GM10847 (cell line): ENCODE measurements around the gene ADCYAP1.

Experiments
- POLR2A ChIP-seq: IDR thresholded peaks from 2 replicates; pipeline ENCODE4 v1.6.1; 2011; ENCODE audit not compliant: insufficient read length; ENCODE audit errors: extremely low read depth

The ADCYAP1 gene

GRCh38 chr18:907115-907884, 2.6 kb downstream of the ADCYAP1 start:
- no peak for TF ChIP-seq POLR2A

GRCh38 chr18:907885-908757, 3.5 kb downstream of the ADCYAP1 start:
- TF ChIP-seq POLR2A: no peak

- no peak for TF ChIP-seq POLR2A
Observed at GRCh38 chr18:908758-909724, 4.4 kb downstream of the ADCYAP1 start.

- TF ChIP-seq POLR2A: no peak
Observed at GRCh38 chr18:910247-910646, 5.6 kb downstream of the ADCYAP1 start.

GRCh38 chr18:911025-911424, 6.4 kb downstream of the ADCYAP1 start:
- TF ChIP-seq POLR2A: no peak

GRCh38 chr18:911486-911885, 6.8 kb downstream of the ADCYAP1 start:
- no peak for TF ChIP-seq POLR2A

- TF ChIP-seq POLR2A: no peak
Observed at GRCh38 chr18:916562-916961, 11.9 kb downstream of the ADCYAP1 start.

- TF ChIP-seq POLR2A: no peak
Observed at GRCh38 chr18:919078-919477, 14.4 kb downstream of the ADCYAP1 start.

GRCh38 chr18:923144-923866, 18.6 kb downstream of the ADCYAP1 start:
- TF ChIP-seq POLR2A: no peak

- TF ChIP-seq POLR2A: no peak
Observed at GRCh38 chr18:924987-925386, 20.3 kb downstream of the ADCYAP1 start.

- TF ChIP-seq POLR2A: no peak
Observed at GRCh38 chr18:926946-927345, 22.3 kb downstream of the ADCYAP1 start.

GRCh38 chr18:933082-933481, 28.4 kb downstream of the ADCYAP1 start:
- no peak for TF ChIP-seq POLR2A

- TF ChIP-seq POLR2A: no peak
Observed at GRCh38 chr18:934518-935133, 30.0 kb downstream of the ADCYAP1 start.

- no peak for TF ChIP-seq POLR2A
Observed at GRCh38 chr18:936941-937340, 32.3 kb downstream of the ADCYAP1 start.
